ENCODE results near the gene NUDT16L1.

Gene NUDT16L1

DNA sequence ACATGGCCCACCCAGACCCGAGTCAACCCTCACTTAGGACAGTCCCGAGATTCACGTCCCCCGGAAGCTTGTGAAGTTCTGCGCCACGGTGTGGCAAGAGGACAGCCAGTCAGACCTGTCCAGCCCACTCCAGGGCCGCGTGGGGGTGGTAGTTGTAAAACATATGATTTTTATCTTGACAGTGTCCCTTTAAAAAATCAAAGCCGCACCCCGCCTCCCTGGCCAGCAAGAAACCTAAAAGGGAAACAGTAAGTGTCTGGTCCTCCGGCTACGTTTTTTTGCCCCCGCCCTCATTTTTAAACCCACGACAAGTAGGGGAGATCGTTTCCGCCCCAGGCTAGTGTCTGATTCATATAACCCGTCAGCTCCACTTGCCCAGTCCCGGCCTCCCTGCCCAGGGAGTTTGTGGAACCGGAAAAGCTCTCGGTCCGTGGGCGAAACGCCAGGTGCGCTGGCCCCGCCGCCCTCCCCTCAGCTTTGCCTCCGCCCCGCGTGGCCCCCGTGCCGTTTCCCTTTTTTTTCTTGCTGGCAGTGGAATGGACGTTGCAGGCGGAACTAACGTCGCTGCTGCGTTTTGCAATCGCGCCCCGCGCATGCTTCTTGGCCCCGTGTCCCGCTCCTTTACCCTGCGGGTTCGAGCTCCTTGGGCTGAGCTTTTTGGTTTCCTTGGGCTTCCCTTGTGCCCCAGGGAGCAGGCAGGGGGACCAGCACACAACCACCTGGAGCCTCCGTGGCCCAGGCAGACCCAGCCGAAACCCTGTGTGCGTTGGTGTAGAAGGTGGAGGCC, 13.3 kb upstream of the NUDT16L1 start:
- no peak for DNase-seq (ENCODE audit: low read depth)
- no peak for TF ChIP-seq CTCF (IDR thresholded peaks at IDR 0.05; ENCODE audit: low read depth, low read length, missing control alignments)
- H3K4me3 ChIP-seq (ENCODE audit: low read depth, low read length), result no peak overlapping the region

GRCh38 chr16:4680673-4681470, 12.5 kb upstream of the NUDT16L1 start:
- no peak overlapping the region for H3K4me3 ChIP-seq (ENCODE audit: low read depth, low read length)
- no peak for TF ChIP-seq CTCF (IDR thresholded peaks at IDR 0.05; ENCODE audit: low read depth, low read length, missing control alignments)
- no peak for DNase-seq (ENCODE audit: low read depth)

DNA sequence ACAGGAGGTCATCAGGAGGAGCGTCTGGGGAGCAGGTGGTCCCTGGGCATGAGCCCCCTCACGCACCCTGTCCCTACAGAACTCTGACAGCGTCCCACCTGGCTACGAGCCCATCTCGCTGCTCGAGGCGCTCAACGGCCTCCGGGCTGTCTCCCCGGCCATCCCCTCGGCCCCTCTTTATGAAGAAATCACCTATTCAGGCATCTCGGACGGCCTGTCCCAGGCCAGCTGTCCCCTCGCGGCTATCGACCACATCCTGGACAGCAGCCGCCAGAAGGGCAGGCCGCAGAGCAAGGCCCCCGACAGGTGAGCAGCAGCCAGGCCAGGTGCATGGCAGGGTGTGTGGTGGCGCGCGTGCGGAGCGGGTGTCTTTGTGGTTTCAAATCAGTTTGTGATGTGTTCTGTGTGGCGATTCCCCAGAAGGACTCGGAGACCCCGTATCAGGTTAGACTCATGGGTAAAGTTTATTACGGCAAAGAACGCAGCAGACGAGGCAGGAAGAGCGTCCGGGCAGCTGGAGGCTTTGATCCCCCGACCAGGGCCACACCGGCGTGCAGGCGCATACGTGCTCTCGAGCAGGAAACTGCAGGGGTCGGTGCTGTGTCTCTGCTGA, 11.8 kb upstream of the NUDT16L1 start:
- no peak for DNase-seq (ENCODE audit: low read depth)
- no peak for TF ChIP-seq CTCF (IDR thresholded peaks at IDR 0.05; ENCODE audit: low read depth, low read length, missing control alignments)
- H3K4me3 ChIP-seq (ENCODE audit: low read depth, low read length), result no peak overlapping the region

GRCh38 chr16:4682084-4682591, 11.2 kb upstream of the NUDT16L1 start:
- H3K4me3 ChIP-seq (ENCODE audit: low read depth, low read length), result no peak overlapping the region
- DNase-seq (ENCODE audit: low read depth), result no peak
- TF ChIP-seq CTCF (IDR thresholded peaks at IDR 0.05; ENCODE audit: low read depth, low read length, missing control alignments), result no peak

DNA sequence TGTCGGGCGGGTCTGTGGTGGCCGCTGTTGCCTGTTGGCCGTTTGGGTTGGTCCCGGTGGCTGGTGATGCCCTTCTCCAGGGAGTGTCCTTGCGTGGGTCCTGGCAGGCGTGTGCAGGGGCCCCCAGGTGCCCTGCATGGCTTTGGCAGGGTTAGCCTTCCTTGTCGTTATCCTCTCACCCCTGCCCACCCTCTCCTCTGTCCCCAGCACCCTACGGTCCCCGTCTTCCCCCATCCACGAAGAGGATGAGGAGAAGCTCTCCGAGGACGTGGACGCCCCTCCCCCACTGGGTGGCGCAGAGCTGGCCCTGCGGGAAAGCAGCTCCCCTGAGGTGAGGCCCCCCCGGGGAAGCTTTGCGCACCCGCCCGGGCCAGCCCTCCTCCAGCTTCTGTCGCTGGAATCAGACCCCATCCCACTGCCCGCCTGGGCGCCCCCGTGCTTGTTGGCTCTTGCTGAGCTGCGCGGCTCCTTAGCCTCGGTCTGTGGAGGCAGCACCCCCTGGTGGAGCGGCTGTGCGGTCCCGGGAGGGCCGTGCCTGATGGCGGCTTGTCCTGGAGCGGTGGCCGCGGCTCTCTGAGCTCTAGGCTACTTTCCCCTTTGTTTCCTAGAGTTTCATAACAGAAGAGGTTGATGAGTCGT, 10.6 kb upstream of the NUDT16L1 start:
- no peak overlapping the region for H3K4me3 ChIP-seq (ENCODE audit: low read depth, low read length)
- DNase-seq (ENCODE audit: low read depth), result no peak
- no peak for TF ChIP-seq CTCF (IDR thresholded peaks at IDR 0.05; ENCODE audit: low read depth, low read length, missing control alignments)

GRCh38 chr16:4683255-4684057, 9.9 kb upstream of the NUDT16L1 start:
- H3K4me3 ChIP-seq (ENCODE audit: low read depth, low read length), result no peak overlapping the region
- DNase-seq (ENCODE audit: low read depth), result no peak
- TF ChIP-seq CTCF (IDR thresholded peaks at IDR 0.05; ENCODE audit: low read depth, low read length, missing control alignments), result no peak

All from GM12864 (cell line).